ENCODE data around the gene MSLN. TPM values are rescaled to one million over a fixed set of nuclear protein-coding genes. Genes with fewer than 3 reads are reported as not detected.
A peak's percentile ranks its signal among the peaks of the same experiment; 100 is the strongest.

Gene MSLN
- total RNA-seq, 2 donors from 2014 or later: 44.8 to 94.6 TPM

DNA sequence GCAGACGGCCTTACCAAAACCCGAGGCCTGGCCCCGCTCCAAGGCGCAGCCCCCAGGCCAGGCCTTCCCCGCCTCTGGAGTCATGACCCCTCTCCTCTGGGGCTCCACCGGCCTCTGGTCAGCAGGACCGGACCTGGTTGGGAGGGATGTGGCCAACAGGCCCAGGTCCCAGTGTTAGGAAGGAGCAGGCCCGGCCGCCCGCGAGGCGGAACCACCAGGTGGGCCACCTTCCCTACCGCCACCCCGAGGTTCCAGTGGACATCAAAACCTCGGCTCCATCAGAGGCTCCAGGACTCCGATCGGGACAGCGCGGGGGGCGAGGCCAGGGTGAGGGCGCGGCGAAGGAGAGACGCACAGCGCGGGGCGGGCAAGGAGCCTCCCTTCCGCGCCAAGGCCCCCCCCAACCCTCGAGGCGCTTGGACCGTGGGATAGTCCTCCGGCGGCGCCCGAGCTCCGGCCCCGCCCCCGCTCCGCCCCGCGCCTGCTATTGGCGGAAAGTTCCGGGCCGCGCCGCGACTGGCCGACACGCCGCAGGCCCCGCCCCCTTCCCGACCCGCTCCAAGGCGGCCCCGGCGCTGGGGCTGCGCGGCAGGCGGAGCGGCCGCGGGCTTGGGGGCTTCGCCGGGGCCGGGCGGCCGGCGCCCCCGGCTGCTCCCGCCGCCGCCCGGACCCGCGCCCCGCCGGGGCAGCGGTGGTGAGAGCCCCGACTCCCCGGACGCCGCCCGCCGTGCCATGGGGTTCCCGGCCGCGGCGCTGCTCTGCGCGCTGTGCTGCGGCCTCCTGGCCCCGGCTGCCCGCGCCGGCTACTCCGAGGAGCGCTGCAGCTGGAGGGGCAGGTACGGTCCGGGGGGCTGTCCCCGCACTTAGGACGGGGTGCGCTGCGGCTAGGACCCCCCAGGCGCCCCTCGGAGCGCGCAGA is 45.7 kb upstream of the MSLN start, which contains the start of gene METRN:
Gene METRN (plus strand): TSS at position 561 of the 919 bp plus-strand sequence. CDS start 172 bp downstream, at position 733.
- DNase-seq (ENCODE audit: low spot score): peak; percentile 90
- Histone ChIP-seq H3K27ac (peak within 1 kb of the TSS in 1 of 2 donors; percentile 40), H3K36me3 (no peaks in the 10 kb centered on the region), H3K4me3 (peak within 1 kb of the TSS; percentile 73 to 81), H3K9me3 (no peaks in the 10 kb centered on the region), H3K4me1 (peaks cover 0 to 52% of the 10 kb centered on the region in 2 donors), H3K27me3 (peaks cover 0 to 10% of the 10 kb centered on the region in 2 donors)
- TF ChIP-seq, protein P1, sequence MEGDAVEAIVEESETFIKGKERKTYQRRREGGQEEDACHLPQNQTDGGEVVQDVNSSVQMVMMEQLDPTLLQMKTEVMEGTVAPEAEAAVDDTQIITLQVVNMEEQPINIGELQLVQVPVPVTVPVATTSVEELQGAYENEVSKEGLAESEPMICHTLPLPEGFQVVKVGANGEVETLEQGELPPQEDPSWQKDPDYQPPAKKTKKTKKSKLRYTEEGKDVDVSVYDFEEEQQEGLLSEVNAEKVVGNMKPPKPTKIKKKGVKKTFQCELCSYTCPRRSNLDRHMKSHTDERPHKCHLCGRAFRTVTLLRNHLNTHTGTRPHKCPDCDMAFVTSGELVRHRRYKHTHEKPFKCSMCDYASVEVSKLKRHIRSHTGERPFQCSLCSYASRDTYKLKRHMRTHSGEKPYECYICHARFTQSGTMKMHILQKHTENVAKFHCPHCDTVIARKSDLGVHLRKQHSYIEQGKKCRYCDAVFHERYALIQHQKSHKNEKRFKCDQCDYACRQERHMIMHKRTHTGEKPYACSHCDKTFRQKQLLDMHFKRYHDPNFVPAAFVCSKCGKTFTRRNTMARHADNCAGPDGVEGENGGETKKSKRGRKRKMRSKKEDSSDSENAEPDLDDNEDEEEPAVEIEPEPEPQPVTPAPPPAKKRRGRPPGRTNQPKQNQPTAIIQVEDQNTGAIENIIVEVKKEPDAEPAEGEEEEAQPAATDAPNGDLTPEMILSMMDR (IDR thresholded peaks at IDR 0.05): no peak

DNA sequence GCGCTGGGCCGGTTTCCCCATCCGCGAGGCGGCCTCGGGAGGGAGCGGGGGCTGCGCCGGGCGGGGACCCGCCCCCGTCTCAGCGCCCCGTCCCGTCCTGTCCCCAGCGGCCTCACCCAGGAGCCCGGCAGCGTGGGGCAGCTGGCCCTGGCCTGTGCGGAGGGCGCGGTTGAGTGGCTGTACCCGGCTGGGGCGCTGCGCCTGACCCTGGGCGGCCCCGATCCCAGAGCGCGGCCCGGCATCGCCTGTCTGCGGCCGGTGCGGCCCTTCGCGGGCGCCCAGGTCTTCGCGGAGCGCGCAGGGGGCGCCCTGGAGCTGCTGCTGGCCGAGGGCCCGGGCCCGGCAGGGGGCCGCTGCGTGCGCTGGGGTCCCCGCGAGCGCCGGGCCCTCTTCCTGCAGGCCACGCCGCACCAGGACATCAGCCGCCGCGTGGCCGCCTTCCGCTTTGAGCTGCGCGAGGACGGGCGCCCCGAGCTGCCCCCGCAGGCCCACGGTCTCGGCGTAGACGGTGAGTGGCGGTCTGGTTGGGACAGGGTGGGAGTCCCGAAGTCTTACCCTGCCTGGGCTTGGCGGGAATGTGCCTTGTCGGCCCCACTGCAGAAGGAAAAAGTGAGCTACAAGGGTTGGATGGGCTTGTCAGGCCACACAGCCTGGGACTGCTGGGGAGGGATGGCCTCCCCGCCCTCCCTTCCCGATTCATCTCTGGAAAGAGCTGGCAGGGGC is 44.9 kb upstream of the MSLN start:
- Histone ChIP-seq H3K9me3 (no peaks in the 10 kb centered on the region), H3K4me3 (peak overlapping the region; percentile 73 to 81), H3K36me3 (no peaks in the 10 kb centered on the region), H3K27me3 (peaks cover 0 to 8% of the 10 kb centered on the region in 2 donors), H3K27ac (peak overlapping the region in 1 of 2 donors; percentile 40), H3K4me1 (peaks cover 0 to 52% of the 10 kb centered on the region in 2 donors)
- TF ChIP-seq, protein P1 (IDR thresholded peaks at IDR 0.05): no peak
- DNase-seq (ENCODE audit: low spot score): no peak

DNA sequence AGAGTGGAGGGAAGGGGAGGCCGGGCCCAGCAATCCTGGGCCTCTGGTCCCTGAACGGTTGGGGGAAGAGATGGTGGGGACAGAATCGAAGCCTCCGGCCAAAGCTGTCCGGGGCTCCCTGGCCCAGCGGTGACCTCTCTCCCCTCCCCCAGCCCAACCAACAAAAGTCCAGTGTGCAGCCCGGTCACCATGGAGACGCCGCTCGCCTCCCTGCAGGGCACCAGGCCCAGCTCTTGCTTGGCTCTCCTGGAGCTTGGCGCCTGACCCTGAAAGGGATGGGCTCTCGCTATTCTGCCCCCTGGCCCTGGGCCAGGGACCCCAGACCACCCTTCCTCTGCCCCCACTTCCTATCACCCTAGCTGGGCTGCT is 44.4 kb upstream of the MSLN start:
- TF ChIP-seq, protein P1 (IDR thresholded peaks at IDR 0.05): no peak
- peaks cover 0 to 2% of the 10 kb centered on the region in 2 donors for H3K27me3 ChIP-seq
- no peaks in the 10 kb centered on the region for H3K36me3 ChIP-seq
- peak overlapping the region; percentile 73 to 81 for H3K4me3 ChIP-seq
- H3K9me3 ChIP-seq: no peaks in the 10 kb centered on the region
- no peak for DNase-seq (ENCODE audit: low spot score)
- peaks cover 0 to 54% of the 10 kb centered on the region in 2 donors for H3K4me1 ChIP-seq
- H3K27ac ChIP-seq: no peak overlapping the region

DNA sequence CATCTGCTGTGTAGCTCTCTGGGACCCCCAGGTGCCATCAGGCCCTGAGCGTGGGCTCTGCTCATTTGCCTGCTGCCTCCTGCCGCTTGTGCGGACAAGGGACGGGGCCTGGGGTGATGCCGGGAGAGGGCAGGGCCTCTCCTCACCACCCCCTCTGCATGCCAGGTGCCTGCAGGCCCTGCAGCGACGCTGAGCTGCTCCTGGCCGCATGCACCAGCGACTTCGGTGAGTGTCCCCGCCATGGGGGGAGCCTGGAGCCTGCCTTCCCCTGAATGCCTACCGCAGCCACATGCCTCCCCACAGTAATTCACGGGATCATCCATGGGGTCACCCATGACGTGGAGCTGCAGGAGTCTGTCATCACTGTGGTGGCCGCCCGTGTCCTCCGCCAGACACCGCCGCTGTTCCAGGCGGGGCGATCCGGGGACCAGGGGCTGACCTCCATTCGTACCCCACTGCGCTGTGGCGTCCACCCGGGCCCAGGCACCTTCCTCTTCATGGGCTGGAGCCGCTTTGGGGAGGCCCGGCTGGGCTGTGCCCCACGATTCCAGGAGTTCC is 43.7 kb upstream of the MSLN start:
- Histone ChIP-seq H3K4me1 (peaks cover 0 to 55% of the 10 kb centered on the region in 2 donors), H3K4me3 (no peak overlapping the region), H3K9me3 (no peaks in the 10 kb centered on the region), H3K36me3 (no peaks in the 10 kb centered on the region), H3K27me3 (no peaks in the 10 kb centered on the region), H3K27ac (no peak overlapping the region)
- TF ChIP-seq, protein P1 (IDR thresholded peaks at IDR 0.05): no peak
- DNase-seq (ENCODE audit: low spot score): no peak

DNA sequence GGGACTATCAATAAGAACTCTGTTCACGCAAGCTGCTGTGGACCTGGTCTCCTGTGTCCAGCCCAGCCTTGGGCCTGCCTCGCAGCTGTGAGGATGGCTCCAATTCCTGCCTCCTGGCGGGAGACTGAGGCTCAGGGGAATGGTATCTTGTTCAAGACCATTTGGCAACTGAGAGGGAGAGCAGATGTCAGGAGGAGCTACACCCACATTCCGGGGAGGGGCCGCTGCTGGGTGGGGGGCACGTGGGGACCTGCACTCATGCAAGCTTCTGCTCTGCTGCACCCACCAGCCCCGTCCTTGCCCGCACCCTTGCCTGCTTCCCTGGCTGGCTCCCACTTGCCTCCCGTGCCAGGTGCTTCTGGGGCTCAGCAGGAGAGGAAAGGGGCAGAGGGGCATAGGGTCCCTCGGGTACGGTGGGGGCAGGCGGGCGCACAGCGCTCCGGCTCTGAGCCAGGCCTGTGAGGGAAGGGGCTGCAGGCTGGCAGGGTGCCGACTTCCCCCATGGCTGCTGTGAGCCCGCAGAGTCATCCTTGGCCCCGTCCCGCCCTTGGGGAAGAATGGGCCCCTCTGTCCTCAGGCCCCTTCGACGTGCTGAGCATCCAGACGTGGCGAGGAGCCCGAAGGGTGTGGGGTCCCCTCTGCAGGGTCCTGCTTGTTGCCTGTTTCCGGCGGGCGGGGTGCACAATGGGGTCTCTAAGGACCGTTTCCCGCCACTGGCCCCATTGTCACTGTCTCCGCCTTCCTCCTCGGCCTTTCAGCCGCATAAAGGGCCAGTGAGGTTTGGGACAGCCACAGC is 42.9 kb upstream of the MSLN start:
- no peaks in the 10 kb centered on the region for H3K27me3 ChIP-seq
- no peaks in the 10 kb centered on the region for H3K9me3 ChIP-seq
- H3K4me3 ChIP-seq: no peak overlapping the region
- DNase-seq (ENCODE audit: low spot score): no peak
- no peaks in the 10 kb centered on the region for H3K36me3 ChIP-seq
- H3K27ac ChIP-seq: no peak overlapping the region
- TF ChIP-seq, protein P1 (IDR thresholded peaks at IDR 0.05): no peak
- H3K4me1 ChIP-seq: peaks cover 0 to 58% of the 10 kb centered on the region in 2 donors
